Measurements from ENCODE around the gene DCAF4. TPM values are rescaled to one million over a fixed set of nuclear protein-coding genes. Genes with fewer than 3 reads are reported as not detected.

The DCAF4 gene
- total and polyA plus RNA-seq, 2 donors from 2014 or later = 11.0 to 23.1 TPM

DNA sequence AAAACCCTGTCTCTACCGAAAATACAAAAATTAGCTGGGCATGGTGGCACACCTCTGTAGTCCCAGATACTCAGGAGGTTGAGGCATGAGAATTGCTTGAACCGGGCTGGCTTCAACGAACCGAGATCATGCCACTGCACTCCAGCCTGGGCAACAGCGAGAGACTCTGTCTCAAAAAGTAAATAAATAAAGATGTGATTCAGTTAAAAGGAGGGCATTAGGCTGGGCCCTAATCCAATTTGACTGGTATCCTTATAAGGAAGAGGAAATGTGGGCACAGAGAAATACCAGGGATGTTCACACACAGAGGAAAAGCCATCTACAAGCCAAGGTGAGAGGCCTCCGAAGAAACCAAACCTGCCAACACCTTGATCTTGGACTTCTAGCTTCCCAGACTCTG is 10.1 kb upstream of the DCAF4 start:
- no peak overlapping the region for H3K27ac ChIP-seq (ENCODE audit: low read depth in 2 of 2, low read length in 2 of 2)
- no peaks in the 10 kb centered on the region for H3K27me3 ChIP-seq (ENCODE audit: control insufficient read depth, insufficient read depth, low read length)
- H3K9me3 ChIP-seq (ENCODE audit: control insufficient read depth in 2 of 3, insufficient read depth in 1 of 3, low read length in 3 of 3) = no peaks in the 10 kb centered on the region
- FAIRE-seq (no peak), DNase-seq (no peak)
- H3K4me3 ChIP-seq (ENCODE audit: low read length in 3 of 3) = no peak overlapping the region
- H3K36me3 ChIP-seq (ENCODE audit: control insufficient read depth in 2 of 3, insufficient read depth in 3 of 3, low read length in 3 of 3) = no peaks in the 10 kb centered on the region
- TF ChIP-seq, protein P1, sequence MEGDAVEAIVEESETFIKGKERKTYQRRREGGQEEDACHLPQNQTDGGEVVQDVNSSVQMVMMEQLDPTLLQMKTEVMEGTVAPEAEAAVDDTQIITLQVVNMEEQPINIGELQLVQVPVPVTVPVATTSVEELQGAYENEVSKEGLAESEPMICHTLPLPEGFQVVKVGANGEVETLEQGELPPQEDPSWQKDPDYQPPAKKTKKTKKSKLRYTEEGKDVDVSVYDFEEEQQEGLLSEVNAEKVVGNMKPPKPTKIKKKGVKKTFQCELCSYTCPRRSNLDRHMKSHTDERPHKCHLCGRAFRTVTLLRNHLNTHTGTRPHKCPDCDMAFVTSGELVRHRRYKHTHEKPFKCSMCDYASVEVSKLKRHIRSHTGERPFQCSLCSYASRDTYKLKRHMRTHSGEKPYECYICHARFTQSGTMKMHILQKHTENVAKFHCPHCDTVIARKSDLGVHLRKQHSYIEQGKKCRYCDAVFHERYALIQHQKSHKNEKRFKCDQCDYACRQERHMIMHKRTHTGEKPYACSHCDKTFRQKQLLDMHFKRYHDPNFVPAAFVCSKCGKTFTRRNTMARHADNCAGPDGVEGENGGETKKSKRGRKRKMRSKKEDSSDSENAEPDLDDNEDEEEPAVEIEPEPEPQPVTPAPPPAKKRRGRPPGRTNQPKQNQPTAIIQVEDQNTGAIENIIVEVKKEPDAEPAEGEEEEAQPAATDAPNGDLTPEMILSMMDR (IDR thresholded peaks at IDR 0.05; ENCODE audit: borderline replicate concordance, extremely low read depth, insufficient read depth) = no peak
- peaks cover 0 to 6% (median 0%) of the 10 kb centered on the region in 3 donors for H3K4me1 ChIP-seq (ENCODE audit: control insufficient read depth in 2 of 3, insufficient read depth in 2 of 3, low read depth in 1 of 3, low read length in 3 of 3)
- intact Hi-C loops (cut with DNase I) = no loop called here
- no peak overlapping the region for H3K9ac ChIP-seq (ENCODE audit: low read length in 3 of 3)

DNA sequence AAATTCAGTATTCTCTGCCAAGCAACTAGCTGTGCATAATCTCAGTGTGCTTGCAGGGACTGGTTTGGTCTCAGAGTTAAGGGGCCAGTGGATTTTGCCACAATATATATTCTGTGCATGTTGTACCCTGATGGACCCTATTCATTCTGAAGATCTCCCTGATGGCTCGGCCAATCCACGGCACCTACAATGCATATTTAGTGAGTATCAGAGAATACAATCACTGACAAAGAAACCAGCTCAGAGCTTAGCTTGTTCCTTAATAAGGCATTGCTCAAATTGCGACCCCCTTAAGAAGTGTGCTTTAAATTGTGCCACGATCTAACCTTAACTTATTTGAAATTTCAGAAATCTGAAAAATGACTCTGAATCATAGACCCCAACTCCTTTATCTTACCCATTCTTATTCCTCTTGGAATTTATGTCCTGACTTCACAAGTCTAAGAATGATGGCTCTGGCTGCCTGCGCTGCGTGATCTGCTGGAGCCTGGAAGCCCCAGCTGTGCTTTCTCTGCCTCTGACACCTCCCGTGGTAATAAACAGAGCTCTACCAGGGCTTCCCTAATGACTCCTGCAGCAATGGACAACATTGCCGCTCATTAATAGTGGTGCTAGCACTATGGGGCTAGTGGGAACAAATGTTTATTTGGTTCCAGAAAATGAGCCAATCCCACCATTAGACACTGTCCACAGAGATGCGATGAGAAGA is 9.0 kb upstream of the DCAF4 start:
- no peak overlapping the region for H3K9ac ChIP-seq (ENCODE audit: low read length in 3 of 3)
- no peaks in the 10 kb centered on the region for H3K27me3 ChIP-seq (ENCODE audit: control insufficient read depth, insufficient read depth, low read length)
- FAIRE-seq (no peak), DNase-seq (peak in 4 of 5 donors; percentile 57 to 85 (median 74))
- peaks cover 0 to 6% (median 0%) of the 10 kb centered on the region in 3 donors for H3K4me1 ChIP-seq (ENCODE audit: control insufficient read depth in 2 of 3, insufficient read depth in 2 of 3, low read depth in 1 of 3, low read length in 3 of 3)
- no peak overlapping the region for H3K4me3 ChIP-seq (ENCODE audit: low read length in 3 of 3)
- H3K9me3 ChIP-seq (ENCODE audit: control insufficient read depth in 2 of 3, insufficient read depth in 1 of 3, low read length in 3 of 3) = no peaks in the 10 kb centered on the region
- no peak overlapping the region for H3K27ac ChIP-seq (ENCODE audit: low read depth in 2 of 2, low read length in 2 of 2)
- TF ChIP-seq, protein P1 (IDR thresholded peaks at IDR 0.05; ENCODE audit: borderline replicate concordance, extremely low read depth, insufficient read depth) = no peak
- no peaks in the 10 kb centered on the region for H3K36me3 ChIP-seq (ENCODE audit: control insufficient read depth in 2 of 3, insufficient read depth in 3 of 3, low read length in 3 of 3)
- intact Hi-C loops (cut with DNase I) = no loop called here

DNA sequence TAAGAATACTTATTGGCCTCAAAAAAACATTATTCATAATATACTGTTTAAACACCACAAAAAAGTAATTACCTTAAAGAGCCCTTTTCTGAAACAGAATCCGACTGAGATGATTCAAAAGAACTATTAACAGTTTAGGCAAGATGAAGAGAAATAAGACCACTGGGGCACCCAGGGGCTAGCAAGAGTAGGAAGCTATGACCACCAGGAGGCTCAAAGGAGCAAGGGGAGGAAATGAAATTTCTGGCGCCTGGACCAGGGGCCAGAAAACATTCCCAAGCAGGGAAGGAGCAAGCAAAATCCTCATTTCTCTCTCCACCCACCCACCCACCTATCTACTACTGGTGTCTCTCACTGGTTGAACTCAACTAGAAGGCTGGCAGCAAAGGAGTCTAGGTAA is 6.3 kb upstream of the DCAF4 start:
- Histone ChIP-seq H3K36me3 (ENCODE audit: control insufficient read depth in 2 of 3, insufficient read depth in 3 of 3, low read length in 3 of 3) (no peaks in the 10 kb centered on the region), H3K27me3 (ENCODE audit: control insufficient read depth, insufficient read depth, low read length) (no peaks in the 10 kb centered on the region), H3K4me1 (ENCODE audit: control insufficient read depth in 2 of 3, insufficient read depth in 2 of 3, low read depth in 1 of 3, low read length in 3 of 3) (peaks cover 0 to 6% (median 0%) of the 10 kb centered on the region in 3 donors), H3K4me3 (ENCODE audit: low read length in 3 of 3) (no peak overlapping the region), H3K9me3 (ENCODE audit: control insufficient read depth in 2 of 3, insufficient read depth in 1 of 3, low read length in 3 of 3) (no peaks in the 10 kb centered on the region), H3K9ac (ENCODE audit: low read length in 3 of 3) (no peak overlapping the region), H3K27ac (ENCODE audit: low read depth in 2 of 2, low read length in 2 of 2) (no peak overlapping the region)
- intact Hi-C loops (cut with DNase I) = no loop called here
- TF ChIP-seq, protein P1 (IDR thresholded peaks at IDR 0.05; ENCODE audit: borderline replicate concordance, extremely low read depth, insufficient read depth) = no peak
- no peak for FAIRE-seq
- DNase-seq = no peak
